ACC112 (cell line): Measurements from ENCODE around the gene INTS4.
A peak's percentile ranks its signal among the peaks of the same experiment; 100 is the strongest.
"Not testable (repeated sequence)": the region's sequence is repeated elsewhere in the genome, so short reads cannot be mapped to it uniquely, and the experiment has no call there.

Source experiments
- H2AFZ ChIP-seq: fragments of 200-600 bp; sonication (generic); one replicate; pipeline ENCODE4 v1.6.0; 2017; ENCODE audit warnings: antibody characterized with exemption, low read length; ENCODE audit not compliant: unreplicated experiment
- H3K27ac ChIP-seq: fragments of 200-600 bp; sonication (generic); 2 replicates; pipeline ENCODE4 v1.5.1; 2014; ENCODE audit warnings: low read depth, mild to moderate bottlenecking, antibody characterized with exemption, low read length, moderate library complexity
- H3K27me3 ChIP-seq: fragments of 200-600 bp; sonication (generic); 2 replicates; pipeline ENCODE4 v1.6.1; 2014; ENCODE audit warnings: mild to moderate bottlenecking, antibody characterized with exemption, low read length, moderate library complexity, mixed read lengths; ENCODE audit not compliant: insufficient read depth
- H3K36me3 ChIP-seq: fragments of 200-600 bp; sonication (generic); 2 replicates; pipeline ENCODE4 v1.6.1; 2016; ENCODE audit warnings: mild to moderate bottlenecking, antibody characterized with exemption, low read length, moderate library complexity, mixed read lengths; ENCODE audit not compliant: insufficient read depth
- H3K4me1 ChIP-seq: fragments of 200-600 bp; sonication (generic); one replicate; pipeline ENCODE4 v1.6.1; 2016; ENCODE audit warnings: low read length, mixed read lengths; ENCODE audit not compliant: insufficient read depth, unreplicated experiment, control insufficient read depth
- H3K4me3 ChIP-seq: fragments of 200-600 bp; sonication (generic); 2 replicates; pipeline ENCODE4 v1.5.1; 2014; ENCODE audit warnings: mild to moderate bottlenecking, low read depth, low read length
- H3K79me2 ChIP-seq: fragments of 200-600 bp; sonication (generic); one replicate; pipeline ENCODE4 v1.6.0; 2016; ENCODE audit warnings: low read length; ENCODE audit not compliant: control insufficient read depth, unreplicated experiment, insufficient read depth

The INTS4 gene

DNA sequence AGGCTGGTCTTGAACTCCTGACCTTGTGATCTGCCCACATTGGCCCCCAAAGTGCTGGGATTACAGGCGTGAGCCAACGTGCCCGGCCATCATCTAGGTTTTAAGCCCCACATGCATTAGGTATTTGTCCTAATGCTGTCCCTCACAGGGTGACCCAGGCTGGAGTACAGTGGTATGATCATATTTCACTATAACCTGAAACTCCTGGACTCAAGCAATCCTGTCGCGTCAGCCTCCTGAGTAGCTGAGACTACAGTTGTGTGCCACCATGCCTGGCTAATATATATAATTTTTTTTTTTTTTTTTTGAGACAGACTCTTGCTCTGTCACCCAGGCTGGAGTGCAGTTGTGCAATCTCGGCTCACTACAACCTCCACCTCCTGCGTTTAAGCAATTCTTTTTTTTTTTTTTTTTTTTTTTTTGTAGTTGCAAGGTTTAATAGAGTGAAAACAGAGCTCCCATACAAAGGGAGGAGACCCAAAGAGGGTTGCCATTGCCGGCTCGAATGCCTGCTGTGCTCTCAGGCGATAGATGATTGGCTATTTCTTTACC lies 136.5 kb downstream of the INTS4 start:
- H3K4me3 ChIP-seq, H3K79me2 ChIP-seq, H3K27ac ChIP-seq, H3K4me1 ChIP-seq, H2AFZ ChIP-seq, H3K27me3 ChIP-seq: not testable (repeated sequence)
- peaks cover 29% of the 10 kb centered on the region for H3K36me3 ChIP-seq

DNA sequence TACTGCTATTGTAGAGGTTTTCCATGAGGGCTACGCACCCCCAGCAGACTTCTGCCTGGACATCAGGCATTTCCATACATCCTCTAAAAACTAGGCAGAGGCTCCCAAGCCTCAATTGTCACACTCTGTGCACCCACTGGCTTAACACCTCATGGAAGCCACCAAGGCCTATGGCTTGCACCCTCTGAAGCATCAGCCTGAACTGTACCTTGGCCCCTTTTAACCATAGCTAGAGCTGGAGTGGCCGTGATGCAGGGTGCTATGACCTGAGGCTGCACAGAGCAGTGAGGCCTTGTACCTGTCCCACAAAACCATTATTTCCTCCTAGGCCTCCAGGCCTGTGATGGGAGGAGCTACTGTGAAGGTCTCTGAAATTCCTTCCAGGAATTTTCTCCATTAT lies 139.6 kb downstream of the INTS4 start:
- Histone ChIP-seq H3K79me2 (no peaks in the 10 kb centered on the region), H3K27ac (no peak overlapping the region), H3K27me3 (no peaks in the 10 kb centered on the region), H2AFZ (no peak overlapping the region), H3K36me3 (peaks cover 32% of the 10 kb centered on the region), H3K4me1 (peaks cover 3% of the 10 kb centered on the region), H3K4me3 (no peak overlapping the region)

DNA sequence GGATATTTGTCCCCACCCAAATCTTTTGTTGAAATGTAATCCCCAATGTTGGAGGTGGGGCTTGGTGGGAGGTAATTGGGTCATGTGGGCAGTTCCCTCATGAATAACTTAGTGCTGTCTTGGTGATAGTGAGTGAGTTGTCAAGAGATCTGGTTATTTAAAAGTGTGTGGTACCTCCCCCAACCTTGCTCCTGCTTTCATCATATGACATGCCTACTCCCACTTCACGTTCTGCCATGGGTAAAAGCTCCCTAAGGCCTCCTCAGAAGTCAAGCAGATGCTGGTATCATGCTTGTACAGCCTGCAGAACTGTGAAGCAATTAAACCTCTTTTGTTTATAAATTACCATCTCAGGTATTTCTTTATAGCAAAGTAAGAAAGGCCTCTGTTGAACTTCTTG lies 143.0 kb downstream of the INTS4 start:
- H3K36me3 ChIP-seq = peaks cover 37% of the 10 kb centered on the region
- no peaks in the 10 kb centered on the region for H3K27me3 ChIP-seq
- no peak overlapping the region for H3K4me3 ChIP-seq
- peaks cover 3% of the 10 kb centered on the region for H3K4me1 ChIP-seq
- H2AFZ ChIP-seq = no peak overlapping the region
- no peaks in the 10 kb centered on the region for H3K79me2 ChIP-seq
- H3K27ac ChIP-seq = no peak overlapping the region

- H3K4me3 ChIP-seq, H3K79me2 ChIP-seq, H2AFZ ChIP-seq, H3K27ac ChIP-seq, H3K4me1 ChIP-seq, H3K27me3 ChIP-seq: not testable (repeated sequence)
- peaks cover 34% of the 10 kb centered on the region for H3K36me3 ChIP-seq
Observed at GRCh38 chr11:77843700-77844099, 150.8 kb downstream of the INTS4 start.

DNA sequence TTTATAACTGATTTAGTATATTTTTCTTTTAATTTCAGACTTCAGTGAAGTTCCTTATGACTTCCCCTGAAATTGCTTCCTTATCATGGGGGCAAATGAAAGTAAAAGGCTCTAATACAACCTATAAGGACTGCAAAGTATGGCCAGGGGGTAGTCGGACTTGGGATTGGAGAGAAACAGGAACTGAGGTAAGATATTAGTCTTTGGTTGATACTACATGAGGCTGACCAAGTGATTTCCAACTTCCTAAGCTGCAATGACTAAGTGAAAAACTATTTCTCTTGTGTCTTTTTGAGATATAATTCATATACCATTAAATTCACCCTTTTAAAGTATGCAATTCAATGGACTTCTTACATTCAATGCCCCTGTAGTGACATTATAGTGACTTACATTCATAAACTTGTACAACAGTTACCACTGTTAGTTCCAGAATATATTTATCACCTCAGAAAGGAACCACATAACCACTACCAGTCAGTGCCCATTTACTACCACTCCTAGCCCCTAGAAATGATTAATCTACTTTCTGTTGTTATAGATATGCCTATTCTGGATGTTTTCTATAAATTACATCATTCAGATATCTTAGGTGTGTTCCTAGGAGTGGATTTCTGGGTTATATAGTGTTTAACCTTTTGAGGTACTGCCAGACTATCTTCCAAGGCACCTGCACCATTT lies 151.9 kb downstream of the INTS4 start:
- H3K27ac ChIP-seq = 0 out of 2 replicates have a peak overlapping the region, but pooled peaks have one; percentile 1
- peaks cover 29% of the 10 kb centered on the region for H3K36me3 ChIP-seq

GRCh38 chr11:77833302-77833701 lies 161.2 kb downstream of the INTS4 start:
- Histone ChIP-seq H2AFZ (no peak overlapping the region), H3K4me1 (no peaks in the 10 kb centered on the region), H3K27ac (no peak overlapping the region), H3K4me3 (no peak overlapping the region), H3K36me3 (no peaks in the 10 kb centered on the region), H3K27me3 (no peaks in the 10 kb centered on the region), H3K79me2 (no peaks in the 10 kb centered on the region)

More for the DNA sequence above, 151.9 kb downstream of the INTS4 start:
- no peak overlapping the region for H2AFZ ChIP-seq
- no peak overlapping the region for H3K4me3 ChIP-seq
- H3K27me3 ChIP-seq = no peaks in the 10 kb centered on the region
- H3K79me2 ChIP-seq = no peaks in the 10 kb centered on the region
- H3K4me1 ChIP-seq = peaks cover 9% of the 10 kb centered on the region

- Histone ChIP-seq H2AFZ (no peak overlapping the region), H3K4me1 (peaks cover 7% of the 10 kb centered on the region), H3K27me3 (no peaks in the 10 kb centered on the region), H3K36me3 (no peaks in the 10 kb centered on the region), H3K4me3 (no peak overlapping the region), H3K79me2 (peaks cover 7% of the 10 kb centered on the region), H3K27ac (no peak overlapping the region)
Observed at GRCh38 chr11:77828926-77829325, 165.5 kb downstream of the INTS4 start.
